KMS-11 (cell line): ENCODE data around the gene TOX3.

ENCODE experiments used
- H2AFZ ChIP-seq: fragments of 200-600 bp; sonication (generic); 2 replicates; pipeline ENCODE4 v1.6.1; 2016; ENCODE audit warnings: antibody characterized with exemption, mixed run types, low read depth
- H3K27ac ChIP-seq: fragments of 200-600 bp; sonication (generic); 2 replicates; pipeline ENCODE4 v1.6.1; 2016; ENCODE audit warnings: mild to moderate bottlenecking, mixed run types
- H3K27me3 ChIP-seq: fragments of 200-600 bp; sonication (generic); 2 replicates; pipeline ENCODE4 v1.6.1; 2017; ENCODE audit warnings: mild to moderate bottlenecking, low read depth, mixed run types, moderate library complexity; ENCODE audit not compliant: insufficient read depth
- H3K36me3 ChIP-seq: fragments of 200-600 bp; sonication (generic); 2 replicates; pipeline ENCODE4 v1.6.1; 2017; ENCODE audit warnings: mild to moderate bottlenecking, mixed run types; ENCODE audit not compliant: insufficient read depth
- H3K4me1 ChIP-seq: fragments of 200-600 bp; sonication (generic); 2 replicates; pipeline ENCODE4 v1.6.1; 2016; ENCODE audit warnings: mild to moderate bottlenecking, low read depth, mixed run types; ENCODE audit not compliant: poor library complexity, severe bottlenecking
- H3K4me2 ChIP-seq: fragments of 200-600 bp; sonication (generic); 2 replicates; pipeline ENCODE4 v1.7.0; 2016; ENCODE audit warnings: mild to moderate bottlenecking, mixed run types
- H3K4me3 ChIP-seq: fragments of 200-600 bp; sonication (generic); IDR thresholded peaks from 2 replicates; pipeline ENCODE4 v1.6.1; 2017; ENCODE audit warnings: low read depth, low read length, mixed read lengths; ENCODE audit not compliant: insufficient read depth
- H3K79me2 ChIP-seq: fragments of 200-600 bp; sonication (generic); 2 replicates; pipeline ENCODE4 v1.6.1; 2016; ENCODE audit warnings: low read depth, mixed run types; ENCODE audit not compliant: insufficient read depth
- H3K9ac ChIP-seq: fragments of 200-600 bp; sonication (generic); 2 replicates; pipeline ENCODE4 v1.6.1; 2016; ENCODE audit warnings: mild to moderate bottlenecking, mixed run types
- H4K20me1 ChIP-seq: fragments of 200-600 bp; sonication (generic); 2 replicates; pipeline ENCODE4 v1.6.1; 2016; ENCODE audit warnings: mild to moderate bottlenecking, mixed run types; ENCODE audit not compliant: insufficient read depth
- CTCF ChIP-seq: fragments of 200-600 bp; sonication (generic); conservative IDR thresholded peaks from 2 replicates; pipeline ENCODE4 v1.6.1; 2017; ENCODE audit warnings: low read depth, mild to moderate bottlenecking, antibody characterized with exemption, low read length, moderate library complexity, mixed read lengths

TOX3 gene

DNA sequence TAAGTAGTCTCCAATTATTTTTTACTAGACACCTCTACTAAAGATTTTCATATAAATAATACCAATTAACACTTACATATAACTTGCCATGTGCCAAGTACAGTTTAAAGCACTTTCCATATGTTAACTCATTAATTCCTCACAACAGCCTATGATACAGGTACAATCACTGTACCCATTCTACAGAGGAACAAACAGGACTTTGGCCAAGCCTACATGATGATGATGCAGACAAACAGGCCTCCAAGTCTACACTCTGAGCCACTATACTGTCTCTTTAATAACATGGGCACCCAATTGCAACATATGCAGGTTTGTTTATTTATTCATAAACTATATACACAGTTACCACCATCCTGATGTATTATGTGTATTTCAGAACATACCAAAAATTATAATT, 46.0 kb downstream of the TOX3 start:
- no peak overlapping the region for H3K9ac ChIP-seq
- no peak overlapping the region for H3K4me2 ChIP-seq
- no peak overlapping the region for H2AFZ ChIP-seq
- H3K27ac ChIP-seq: no peak overlapping the region
- TF ChIP-seq CTCF: no peak
- no peaks in the 10 kb centered on the region for H4K20me1 ChIP-seq
- no peaks in the 10 kb centered on the region for H3K79me2 ChIP-seq
- H3K4me1 ChIP-seq: no peaks in the 10 kb centered on the region
- no peaks in the 10 kb centered on the region for H3K27me3 ChIP-seq
- H3K4me3 ChIP-seq: no peak overlapping the region
- no peaks in the 10 kb centered on the region for H3K36me3 ChIP-seq

DNA sequence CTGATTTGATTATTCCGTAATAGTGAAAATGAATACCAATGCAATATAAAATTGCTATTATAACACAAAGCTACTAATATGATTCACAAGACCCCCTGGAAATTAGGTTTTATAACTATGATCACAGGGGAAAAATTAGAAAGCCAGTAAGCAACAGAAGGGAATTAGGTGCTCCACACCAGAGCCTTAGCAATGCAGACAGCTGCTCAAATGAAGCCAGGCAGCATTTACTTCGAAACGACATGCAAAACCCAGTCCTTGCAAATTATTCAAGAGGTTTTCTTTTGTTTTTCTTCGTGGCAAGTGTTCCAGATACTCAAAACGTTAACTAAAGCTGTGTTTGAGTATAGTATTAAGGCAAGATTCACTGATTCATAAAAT, 47.9 kb downstream of the TOX3 start:
- Histone ChIP-seq H3K79me2 (no peaks in the 10 kb centered on the region), H4K20me1 (no peaks in the 10 kb centered on the region), H3K36me3 (no peaks in the 10 kb centered on the region), H2AFZ (no peak overlapping the region), H3K4me2 (no peak overlapping the region), H3K4me1 (no peaks in the 10 kb centered on the region), H3K4me3 (no peak overlapping the region), H3K27me3 (no peaks in the 10 kb centered on the region), H3K9ac (no peak overlapping the region), H3K27ac (no peak overlapping the region)
- no peak for TF ChIP-seq CTCF

GRCh38 chr16:52498328-52499059, 48.4 kb downstream of the TOX3 start:
- H3K79me2 ChIP-seq: no peaks in the 10 kb centered on the region
- no peak overlapping the region for H3K4me3 ChIP-seq
- no peaks in the 10 kb centered on the region for H3K4me1 ChIP-seq
- H3K36me3 ChIP-seq: no peaks in the 10 kb centered on the region
- no peaks in the 10 kb centered on the region for H3K27me3 ChIP-seq
- H3K9ac ChIP-seq: no peak overlapping the region
- H2AFZ ChIP-seq: no peak overlapping the region
- no peak for TF ChIP-seq CTCF
- H3K4me2 ChIP-seq: no peak overlapping the region
- H3K27ac ChIP-seq: no peak overlapping the region
- no peaks in the 10 kb centered on the region for H4K20me1 ChIP-seq

DNA sequence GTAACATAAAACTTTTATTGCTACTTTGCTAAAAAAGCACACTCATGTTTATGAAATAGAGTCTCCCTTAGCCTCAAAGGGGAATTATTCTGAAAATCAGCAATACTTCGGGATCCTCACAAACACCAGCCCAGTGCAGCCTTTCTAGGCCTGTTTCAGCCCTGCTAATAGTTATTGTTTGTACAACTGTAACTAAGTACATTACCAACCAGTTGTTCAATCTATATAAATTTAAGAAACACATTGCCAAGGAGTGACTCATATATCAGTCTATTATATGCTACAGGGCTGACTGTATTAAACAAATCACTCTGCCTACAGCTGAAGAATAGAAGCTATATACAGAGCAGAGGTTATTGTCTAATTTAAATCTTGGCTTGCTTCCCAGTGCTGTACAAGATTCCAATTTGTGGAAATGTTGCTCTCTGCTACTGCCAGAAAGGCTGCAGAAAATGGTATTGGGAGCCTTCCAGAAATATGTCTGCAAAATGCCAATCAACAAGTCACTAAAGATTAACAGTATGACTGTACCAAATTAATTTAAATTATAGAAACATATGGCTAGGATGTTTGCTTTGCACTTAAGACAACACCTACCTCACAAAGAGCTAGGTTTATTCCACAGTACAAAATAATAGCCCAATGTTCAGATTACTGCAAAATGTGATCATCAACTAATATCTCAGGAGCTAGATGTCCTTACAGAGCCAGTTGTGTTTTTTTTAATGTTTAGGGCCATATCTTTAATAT, 49.7 kb downstream of the TOX3 start:
- Histone ChIP-seq H3K27ac (no peak overlapping the region), H2AFZ (no peak overlapping the region), H4K20me1 (no peaks in the 10 kb centered on the region), H3K9ac (no peak overlapping the region), H3K79me2 (no peaks in the 10 kb centered on the region), H3K4me1 (no peaks in the 10 kb centered on the region), H3K36me3 (no peaks in the 10 kb centered on the region), H3K4me3 (no peak overlapping the region), H3K4me2 (no peak overlapping the region), H3K27me3 (no peaks in the 10 kb centered on the region)
- TF ChIP-seq CTCF: no peak
